HepG2 (cell line): ENCODE results near the gene KAT14. TPM values are rescaled to one million over a fixed set of nuclear protein-coding genes. Genes with fewer than 3 reads are reported as not detected.

Experiments used
- ELF3 ChIP-seq: IDR thresholded peaks from 2 replicates; pipeline ENCODE4 v1.6.1; 2016; ENCODE audit warnings: missing genetic modification reagents, missing compliant biosample characterization
- EP300 ChIP-seq, 3 experiments: sonication (generic) in 1 of 3; formaldehyde crosslinking in 1 of 3; IDR thresholded peaks; 2 replicates each; pipeline versions ENCODE4 v1.5.1 to v1.6.1; 2011 to 2020; ENCODE audit warnings: low read depth in 2 of 3, low read length in 2 of 3, borderline replicate concordance in 1 of 3, improper control_type of control experiment in 1 of 3, mild to moderate bottlenecking in 1 of 3, missing genetic modification reagents in 1 of 3, moderate library complexity in 1 of 3
- FOXP1 ChIP-seq, 2 experiments: fragments of 450-650 bp in 1 of 2; IDR thresholded peaks; 2 replicates each; pipeline ENCODE4 v1.6.1; 2017 to 2018; ENCODE audit warnings: antibody characterized with exemption in 1 of 2
- JUND ChIP-seq: sonication (generic); formaldehyde crosslinking; IDR thresholded peaks from 2 replicates; pipeline ENCODE4 v1.8.0; 2022; ENCODE audit warnings: mild to moderate bottlenecking, missing genetic modification reagents
- NONO ChIP-seq, 2 experiments: fragments of 450-650 bp in 1 of 2; sonication (generic) in 1 of 2; formaldehyde crosslinking in 1 of 2; IDR thresholded peaks in 1 of 2; conservative IDR thresholded peaks in 1 of 2; 2 replicates each; pipeline versions ENCODE4 v1.6.1 to v1.8.0; 2017 to 2022; ENCODE audit warnings: mild to moderate bottlenecking in 1 of 2, missing genetic modification reagents in 1 of 2, moderate library complexity in 1 of 2
- PAF1 ChIP-seq: IDR thresholded peaks from 2 replicates; pipeline ENCODE4 v1.6.1; 2016; ENCODE audit warnings: missing genetic modification reagents, missing compliant biosample characterization
- PPARG ChIP-seq: conservative IDR thresholded peaks from 2 replicates; pipeline ENCODE4 v1.6.1; 2016; ENCODE audit warnings: missing biosample characterization, missing genetic modification reagents
- SOX6 ChIP-seq, 2 experiments: fragments of 450-650 bp in 1 of 2; sonication (generic) in 1 of 2; formaldehyde crosslinking in 1 of 2; IDR thresholded peaks; 2 replicates each; pipeline versions ENCODE4 v1.4.0 to v1.6.1; 2017 to 2020; ENCODE audit warnings: antibody characterized with exemption in 1 of 2, mild to moderate bottlenecking in 1 of 2, missing genetic modification reagents in 1 of 2
- ZBTB7B ChIP-seq: sonication (generic); formaldehyde crosslinking; IDR thresholded peaks from 2 replicates; pipeline ENCODE4 v1.4.0; 2020; ENCODE audit warnings: missing genetic modification reagents
- ZNF451 ChIP-seq: sonication (generic); formaldehyde crosslinking; IDR thresholded peaks from 2 replicates; pipeline ENCODE4 v1.5.0; 2020; ENCODE audit warnings: mild to moderate bottlenecking, missing genetic modification reagents
- ZNF670 ChIP-seq: sonication (generic); formaldehyde crosslinking; IDR thresholded peaks from 2 replicates; pipeline ENCODE4 v1.8.0; 2022; ENCODE audit warnings: mild to moderate bottlenecking, missing genetic modification reagents, borderline replicate concordance
- ZSCAN21 ChIP-seq: sonication (generic); formaldehyde crosslinking; IDR thresholded peaks from 2 replicates; pipeline ENCODE4 v1.8.0; 2022; ENCODE audit warnings: mild to moderate bottlenecking, missing genetic modification reagents, moderate library complexity, borderline replicate concordance
- polyA plus RNA-seq, 8 experiments: library from polyadenylated mRNA; depleted of rRNA in 3 of 8; stranded (reverse) in 7 of 8; unstranded in 1 of 8; fragments of >200 nt; fragmentation: Illumina TruSeq in 4 of 8; extraction: Trizol in 4 of 8; gene quantifications; 2 replicates each; pipeline versions ENCODE4 v1.2.1 to v1.2.3, GENCODE V29; 2011 to 2016; ENCODE audit warnings: low read depth in 4 of 8, missing spikeins in 1 of 8, mixed read lengths in 1 of 8; ENCODE audit not compliant: insufficient read depth in 1 of 8
- total RNA-seq, 5 experiments: library from RNA; depleted of rRNA; stranded (reverse); fragments of >200 nt; fragmentation: Illumina TruSeq; extraction: Trizol; gene quantifications; 2 replicates each; pipeline ENCODE4 v1.2.3, GENCODE V29; 2016; ENCODE audit warnings: low read depth in 1 of 5
- TF ChIP-seq, protein P1 (sequence below): IDR thresholded peaks from 2 replicates; pipeline ENCODE4 v1.6.1; 2012; ENCODE audit warnings: low read depth, low read length, improper control_type of control experiment
- TF ChIP-seq, protein P2 (sequence below): sonication (generic); formaldehyde crosslinking; IDR thresholded peaks from 2 replicates; pipeline ENCODE4 v1.8.0; 2022; ENCODE audit warnings: mild to moderate bottlenecking, missing genetic modification reagents
- TF ChIP-seq, protein P3 (sequence below): sonication (generic); formaldehyde crosslinking; IDR thresholded peaks from 2 replicates; pipeline ENCODE4 v1.5.0; 2020; ENCODE audit warnings: mild to moderate bottlenecking, missing genetic modification reagents, borderline replicate concordance
- TF ChIP-seq, protein P4 (sequence below): sonication (generic); formaldehyde crosslinking; IDR thresholded peaks from 2 replicates; pipeline ENCODE4 v1.4.0; 2020; ENCODE audit warnings: missing genetic modification reagents

The KAT14 gene
- total and polyA plus RNA-seq, 2 of the 13 experiments (the other 11 are each of a cell fraction or from before 2014, with no cell fraction given): 5.1 to 15.1 TPM

DNA sequence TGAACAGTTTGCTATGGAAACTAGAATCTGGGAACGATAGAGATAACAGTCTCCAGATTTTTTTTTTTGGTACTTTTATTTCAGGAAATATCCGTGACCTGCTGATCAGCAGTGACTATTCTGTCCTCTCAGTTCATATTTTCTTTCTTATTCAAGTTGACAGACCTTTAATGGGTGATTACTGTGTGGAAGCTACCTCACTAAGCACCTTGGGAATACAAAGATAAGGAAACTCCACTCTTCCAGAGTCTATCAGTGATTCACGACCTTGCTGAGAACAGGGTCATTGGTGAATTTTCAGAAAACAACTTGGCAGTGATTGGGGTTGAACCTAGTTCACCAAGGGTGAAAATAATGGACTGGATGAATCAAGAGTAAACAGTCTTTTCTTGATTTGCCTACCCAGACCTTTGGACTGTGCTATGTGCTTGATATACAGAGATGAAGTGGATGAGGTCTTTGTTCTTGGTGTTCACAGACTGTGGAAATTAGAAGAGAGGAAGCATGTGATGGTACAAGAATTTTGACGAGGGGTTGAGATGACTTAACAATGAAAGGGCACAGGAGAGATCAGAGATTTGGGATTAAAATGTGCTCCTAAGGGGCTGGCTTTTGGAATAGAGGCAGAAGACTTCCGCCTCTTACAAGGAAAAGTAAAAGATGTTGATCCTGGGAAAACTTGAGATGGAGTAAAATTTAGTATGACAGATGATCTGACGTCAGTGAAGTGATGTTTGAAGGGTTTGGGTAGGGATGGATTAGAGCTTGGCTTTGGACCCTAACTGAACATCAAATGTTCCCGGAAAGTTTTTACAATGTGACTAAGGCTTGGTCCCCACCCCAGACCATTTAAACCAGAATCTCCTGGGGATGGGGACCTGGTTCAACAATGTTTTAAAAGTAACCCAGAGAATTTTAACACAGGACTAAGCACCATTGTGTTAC, 1.2 kb downstream of the KAT14 start (continued):
- no peak for TF ChIP-seq NONO (IDR thresholded peaks at IDR 0.05)
- no peak; the same call in 1 of the 2 replicates for TF ChIP-seq NONO (CRISPR knock-in tag; conservative IDR thresholded peaks at IDR 0.05)
- TF ChIP-seq, protein P1, sequence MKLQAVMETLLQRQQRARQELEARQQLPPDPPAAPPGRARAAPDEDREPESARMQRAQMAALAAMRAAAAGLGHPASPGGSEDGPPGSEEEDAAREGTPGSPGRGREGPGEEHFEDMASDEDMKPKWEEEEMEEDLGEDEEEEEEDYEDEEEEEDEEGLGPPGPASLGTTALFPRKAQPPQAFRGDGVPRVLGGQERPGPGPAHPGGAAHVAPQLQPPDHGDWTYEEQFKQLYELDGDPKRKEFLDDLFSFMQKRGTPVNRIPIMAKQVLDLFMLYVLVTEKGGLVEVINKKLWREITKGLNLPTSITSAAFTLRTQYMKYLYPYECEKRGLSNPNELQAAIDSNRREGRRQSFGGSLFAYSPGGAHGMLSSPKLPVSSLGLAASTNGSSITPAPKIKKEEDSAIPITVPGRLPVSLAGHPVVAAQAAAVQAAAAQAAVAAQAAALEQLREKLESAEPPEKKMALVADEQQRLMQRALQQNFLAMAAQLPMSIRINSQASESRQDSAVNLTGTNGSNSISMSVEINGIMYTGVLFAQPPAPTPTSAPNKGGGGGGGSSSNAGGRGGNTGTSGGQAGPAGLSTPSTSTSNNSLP: 0 out of 2 replicates have a peak, but pooled peaks have one; percentile 76
- TF ChIP-seq, protein P2, sequence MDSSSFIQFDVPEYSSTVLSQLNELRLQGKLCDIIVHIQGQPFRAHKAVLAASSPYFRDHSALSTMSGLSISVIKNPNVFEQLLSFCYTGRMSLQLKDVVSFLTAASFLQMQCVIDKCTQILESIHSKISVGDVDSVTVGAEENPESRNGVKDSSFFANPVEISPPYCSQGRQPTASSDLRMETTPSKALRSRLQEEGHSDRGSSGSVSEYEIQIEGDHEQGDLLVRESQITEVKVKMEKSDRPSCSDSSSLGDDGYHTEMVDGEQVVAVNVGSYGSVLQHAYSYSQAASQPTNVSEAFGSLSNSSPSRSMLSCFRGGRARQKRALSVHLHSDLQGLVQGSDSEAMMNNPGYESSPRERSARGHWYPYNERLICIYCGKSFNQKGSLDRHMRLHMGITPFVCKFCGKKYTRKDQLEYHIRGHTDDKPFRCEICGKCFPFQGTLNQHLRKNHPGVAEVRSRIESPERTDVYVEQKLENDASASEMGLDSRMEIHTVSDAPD (CRISPR knock-in tag): no peak
- TF ChIP-seq, protein P3, sequence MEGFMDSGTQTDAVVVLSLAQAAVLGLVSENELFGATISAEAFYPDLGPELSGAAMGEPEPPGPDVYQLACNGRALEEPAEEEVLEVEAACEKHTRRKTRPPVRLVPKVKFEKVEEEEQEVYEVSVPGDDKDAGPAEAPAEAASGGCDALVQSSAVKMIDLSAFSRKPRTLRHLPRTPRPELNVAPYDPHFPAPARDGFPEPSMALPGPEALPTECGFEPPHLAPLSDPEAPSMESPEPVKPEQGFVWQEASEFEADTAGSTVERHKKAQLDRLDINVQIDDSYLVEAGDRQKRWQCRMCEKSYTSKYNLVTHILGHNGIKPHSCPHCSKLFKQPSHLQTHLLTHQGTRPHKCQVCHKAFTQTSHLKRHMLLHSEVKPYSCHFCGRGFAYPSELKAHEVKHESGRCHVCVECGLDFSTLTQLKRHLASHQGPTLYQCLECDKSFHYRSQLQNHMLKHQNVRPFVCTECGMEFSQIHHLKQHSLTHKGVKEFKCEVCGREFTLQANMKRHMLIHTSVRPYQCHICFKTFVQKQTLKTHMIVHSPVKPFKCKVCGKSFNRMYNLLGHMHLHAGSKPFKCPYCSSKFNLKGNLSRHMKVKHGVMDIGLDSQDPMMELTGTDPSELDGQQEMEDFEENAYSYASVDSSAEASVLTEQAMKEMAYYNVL (CRISPR knock-in tag): peak; percentile 9; the same call in 1 of the 2 replicates
- TF ChIP-seq ZNF670: 0 out of 2 replicates have a peak, but pooled peaks have one; percentile 29
- TF ChIP-seq EP300 (IDR thresholded peaks at IDR 0.05; ENCODE audit: low read depth in 2 of 2, low read length in 2 of 2): 0 out of 4 replicates have a peak, but pooled peaks of 1 of the 2 experiments have one; percentile 49
- TF ChIP-seq EP300 (CRISPR knock-in tag; IDR thresholded peaks at IDR 0.05; ENCODE audit: borderline replicate concordance): no peak; the same call in 1 of the 2 replicates
- no peak for TF ChIP-seq ZNF451 (CRISPR knock-in tag)
- TF ChIP-seq ZBTB7B: 0 out of 2 replicates have a peak, but pooled peaks have one; percentile 9
- TF ChIP-seq ZSCAN21: peak; percentile 46; the same call in 1 of the 2 replicates
- TF ChIP-seq PAF1 (CRISPR knock-in tag): peak; percentile 36; the same call in 1 of the 2 replicates
- 0 out of 2 replicates have a peak, but pooled peaks have one; percentile 40 for TF ChIP-seq JUND (CRISPR knock-in tag)
- peak; percentile 52 for TF ChIP-seq PPARG
- no peak for TF ChIP-seq FOXP1 (IDR thresholded peaks at IDR 0.05)
- peak; percentile 35; the same call in 1 of the 2 replicates for TF ChIP-seq FOXP1 (CRISPR knock-in tag; IDR thresholded peaks at IDR 0.05)
- peak; percentile 59 for TF ChIP-seq ELF3
- TF ChIP-seq, protein P4, sequence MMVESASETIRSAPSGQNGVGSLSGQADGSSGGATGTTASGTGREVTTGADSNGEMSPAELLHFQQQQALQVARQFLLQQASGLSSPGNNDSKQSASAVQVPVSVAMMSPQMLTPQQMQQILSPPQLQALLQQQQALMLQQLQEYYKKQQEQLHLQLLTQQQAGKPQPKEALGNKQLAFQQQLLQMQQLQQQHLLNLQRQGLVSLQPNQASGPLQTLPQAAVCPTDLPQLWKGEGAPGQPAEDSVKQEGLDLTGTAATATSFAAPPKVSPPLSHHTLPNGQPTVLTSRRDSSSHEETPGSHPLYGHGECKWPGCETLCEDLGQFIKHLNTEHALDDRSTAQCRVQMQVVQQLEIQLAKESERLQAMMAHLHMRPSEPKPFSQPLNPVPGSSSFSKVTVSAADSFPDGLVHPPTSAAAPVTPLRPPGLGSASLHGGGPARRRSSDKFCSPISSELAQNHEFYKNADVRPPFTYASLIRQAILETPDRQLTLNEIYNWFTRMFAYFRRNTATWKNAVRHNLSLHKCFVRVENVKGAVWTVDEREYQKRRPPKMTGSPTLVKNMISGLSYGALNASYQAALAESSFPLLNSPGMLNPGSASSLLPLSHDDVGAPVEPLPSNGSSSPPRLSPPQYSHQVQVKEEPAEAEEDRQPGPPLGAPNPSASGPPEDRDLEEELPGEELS (CRISPR knock-in tag): peak; percentile 59
- TF ChIP-seq SOX6 (IDR thresholded peaks at IDR 0.05): no peak
- TF ChIP-seq SOX6 (CRISPR knock-in tag; IDR thresholded peaks at IDR 0.05): peak; percentile 30
